Measurements from ENCODE around the gene IGSF8.

DNA sequence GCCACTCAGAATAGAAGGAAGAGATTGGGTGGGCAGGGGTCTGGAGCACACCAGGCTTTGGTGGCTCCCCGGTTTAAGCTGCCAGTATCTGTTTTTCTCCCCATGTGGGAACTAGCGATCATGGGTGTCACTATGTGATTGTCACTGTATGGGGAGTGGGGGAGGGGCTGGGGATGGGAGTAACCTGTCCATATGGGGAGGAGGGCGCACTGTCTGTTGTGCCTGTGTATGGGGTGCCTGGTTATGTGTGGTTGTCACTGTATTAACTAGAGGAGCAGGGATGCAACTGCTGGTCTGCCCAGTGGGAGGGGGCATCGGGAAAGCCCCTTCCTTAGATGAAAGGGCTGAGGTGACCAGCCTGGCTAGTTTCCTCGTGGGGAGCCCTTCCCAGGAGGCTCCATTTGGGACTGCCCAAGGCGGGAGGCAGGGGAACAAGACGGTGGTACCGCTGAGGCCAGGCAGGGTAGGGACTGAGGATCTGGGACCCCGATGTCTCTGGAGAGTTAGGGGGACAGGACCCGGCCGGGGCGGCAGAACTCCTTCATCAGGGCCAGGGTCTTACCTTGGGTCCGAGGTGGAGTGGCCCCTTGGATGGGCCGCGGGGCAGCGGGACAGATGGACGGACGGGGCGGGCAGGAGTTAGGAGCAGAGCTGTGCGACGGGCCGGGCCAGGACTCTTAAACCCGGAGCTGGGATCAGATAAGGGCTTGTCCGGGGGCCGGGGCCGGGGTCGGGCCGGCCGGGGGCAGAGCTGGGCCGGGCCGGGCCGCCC lies 28.8 kb downstream of the IGSF8 start, which contains the start of gene KCNJ10:
- TF ChIP-seq MAZ (IDR thresholded peaks at IDR 0.05; ENCODE audit: borderline replicate concordance, low read depth, low read length) (no peak), FOSL2 (IDR thresholded peaks at IDR 0.05) (no peak), FOSL2 (CRISPR knock-in tag; IDR thresholded peaks at IDR 0.05) (no peak), CTCF (IDR thresholded peaks at IDR 0.05) (no peak), HOXA7 (CRISPR knock-in tag; IDR thresholded peaks at IDR 0.05) (no peak), PBX3 (IDR thresholded peaks at IDR 0.05) (no peak), MAX (IDR thresholded peaks at IDR 0.05) (no peak), CEBPB (IDR thresholded peaks at IDR 0.05) (no peak), CBX2 (IDR thresholded peaks at IDR 0.05; ENCODE audit: borderline replicate concordance, low read depth) (no peak), JUN (IDR thresholded peaks at IDR 0.05) (no peak), CBX8 (IDR thresholded peaks at IDR 0.05) (no peak), SMC3 (IDR thresholded peaks at IDR 0.05) (no peak), RFX5 (IDR thresholded peaks at IDR 0.05) (no peak), RCOR1 (IDR thresholded peaks at IDR 0.05; ENCODE audit: low read depth, low read length) (no peak), POLR2A (IDR thresholded peaks at IDR 0.05; ENCODE audit: low read length) (no peak)

Data from A549 (cell line).